ENCODE data around the gene TSPAN3. TPM values are rescaled to one million over a fixed set of nuclear protein-coding genes. Genes with fewer than 3 reads are reported as not detected.

TSPAN3 gene
- total RNA-seq, 3 donors from 2014 or later (not counting 1 experiment from before 2014, with no cell fraction given) = 18.7 to 37.4 (median 29.9) TPM

GRCh38 chr15:77059786-77060361 is 11.0 kb downstream of the TSPAN3 start:
- H3K9me3 Mint-ChIP-seq = no peaks in the 10 kb centered on the region
- intact Hi-C loops (cut with micrococcal nuclease) = no loop called here
- Histone ChIP-seq H3K4me1 (ENCODE audit: control insufficient read depth, insufficient read depth, low read length) (no peaks in the 10 kb centered on the region), H3K27ac (ENCODE audit: low read length) (no peak overlapping the region), H3K9me3 (ENCODE audit: control insufficient read depth, insufficient read depth, low read length) (no peaks in the 10 kb centered on the region), H3K27me3 (ENCODE audit: control insufficient read depth, insufficient read depth, low read length) (no peaks in the 10 kb centered on the region), H3K36me3 (ENCODE audit: control insufficient read depth, insufficient read depth, low read length) (no peaks in the 10 kb centered on the region), H3K4me3 (ENCODE audit: low read length) (no peak overlapping the region)
- no peak overlapping the region for H3K27ac Mint-ChIP-seq
- peaks cover 18 to 22% of the 10 kb centered on the region in 2 donors for H3K4me1 Mint-ChIP-seq
- ATAC-seq (no peak), DNase-seq (no peak)
- H3K27me3 Mint-ChIP-seq (ENCODE audit: low read depth in 2 of 2) = no peaks in the 10 kb centered on the region
- no CpG with 5 or more reads among the region's 2 CpGs for WGBS (ENCODE audit: insufficient coverage)
- no peaks in the 10 kb centered on the region for H3K36me3 Mint-ChIP-seq
- TF ChIP-seq, protein P1, sequence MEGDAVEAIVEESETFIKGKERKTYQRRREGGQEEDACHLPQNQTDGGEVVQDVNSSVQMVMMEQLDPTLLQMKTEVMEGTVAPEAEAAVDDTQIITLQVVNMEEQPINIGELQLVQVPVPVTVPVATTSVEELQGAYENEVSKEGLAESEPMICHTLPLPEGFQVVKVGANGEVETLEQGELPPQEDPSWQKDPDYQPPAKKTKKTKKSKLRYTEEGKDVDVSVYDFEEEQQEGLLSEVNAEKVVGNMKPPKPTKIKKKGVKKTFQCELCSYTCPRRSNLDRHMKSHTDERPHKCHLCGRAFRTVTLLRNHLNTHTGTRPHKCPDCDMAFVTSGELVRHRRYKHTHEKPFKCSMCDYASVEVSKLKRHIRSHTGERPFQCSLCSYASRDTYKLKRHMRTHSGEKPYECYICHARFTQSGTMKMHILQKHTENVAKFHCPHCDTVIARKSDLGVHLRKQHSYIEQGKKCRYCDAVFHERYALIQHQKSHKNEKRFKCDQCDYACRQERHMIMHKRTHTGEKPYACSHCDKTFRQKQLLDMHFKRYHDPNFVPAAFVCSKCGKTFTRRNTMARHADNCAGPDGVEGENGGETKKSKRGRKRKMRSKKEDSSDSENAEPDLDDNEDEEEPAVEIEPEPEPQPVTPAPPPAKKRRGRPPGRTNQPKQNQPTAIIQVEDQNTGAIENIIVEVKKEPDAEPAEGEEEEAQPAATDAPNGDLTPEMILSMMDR (IDR thresholded peaks at IDR 0.05) = no peak
- no peak overlapping the region for H3K4me3 Mint-ChIP-seq

DNA sequence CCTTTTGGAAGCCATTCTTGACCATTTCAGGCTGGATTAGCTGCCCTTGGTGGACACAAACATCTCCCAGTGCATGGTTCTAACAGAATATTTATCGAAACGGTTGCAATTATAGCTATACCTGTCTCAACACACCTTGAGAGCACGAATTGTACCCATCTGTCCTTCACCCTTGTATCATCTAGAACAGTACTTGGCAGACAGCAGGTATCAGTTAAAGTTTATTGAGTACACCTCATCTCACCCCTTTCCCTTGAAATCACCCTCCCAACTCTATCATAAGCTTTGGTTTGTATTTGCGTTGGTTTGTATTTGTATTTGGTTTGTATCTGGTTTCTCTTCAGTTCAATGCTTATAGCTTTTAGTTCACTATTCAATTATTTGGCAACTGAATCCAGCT is 12.4 kb downstream of the TSPAN3 start:
- DNase-seq = no peak
- 97% methylated on average over 3 of the region's 4 CpGs for WGBS (ENCODE audit: insufficient coverage)
- intact Hi-C loops (cut with micrococcal nuclease) = no loop called here
- H3K4me3 ChIP-seq (ENCODE audit: low read length) = no peak overlapping the region
- no peaks in the 10 kb centered on the region for H3K9me3 ChIP-seq (ENCODE audit: control insufficient read depth, insufficient read depth, low read length)
- H3K27me3 ChIP-seq (ENCODE audit: control insufficient read depth, insufficient read depth, low read length) = no peaks in the 10 kb centered on the region
- H3K27ac Mint-ChIP-seq = peak overlapping the region in 1 of 2 donors; percentile 4
- H3K9me3 Mint-ChIP-seq = no peaks in the 10 kb centered on the region
- H3K4me1 Mint-ChIP-seq = peaks cover 15 to 18% of the 10 kb centered on the region in 2 donors
- H3K4me1 ChIP-seq (ENCODE audit: control insufficient read depth, insufficient read depth, low read length) = no peaks in the 10 kb centered on the region
- no peaks in the 10 kb centered on the region for H3K36me3 ChIP-seq (ENCODE audit: control insufficient read depth, insufficient read depth, low read length)
- no peaks in the 10 kb centered on the region for H3K36me3 Mint-ChIP-seq
- ATAC-seq = no peak
- H3K27me3 Mint-ChIP-seq (ENCODE audit: low read depth in 2 of 2) = no peaks in the 10 kb centered on the region
- no peak overlapping the region for H3K27ac ChIP-seq (ENCODE audit: low read length)
- H3K4me3 Mint-ChIP-seq = no peak overlapping the region
- TF ChIP-seq, protein P1 (IDR thresholded peaks at IDR 0.05) = no peak

GRCh38 chr15:77057685-77058084 is 13.2 kb downstream of the TSPAN3 start:
- no peak overlapping the region for H3K27ac ChIP-seq (ENCODE audit: low read length)
- intact Hi-C loops (cut with micrococcal nuclease) = no loop called here

More at GRCh38 chr15:77057685-77058084, 13.2 kb downstream of the TSPAN3 start:
- Mint-ChIP-seq H3K27ac (peak overlapping the region; percentile 0 to 4), H3K9me3 (no peaks in the 10 kb centered on the region), H3K36me3 (no peaks in the 10 kb centered on the region), H3K4me1 (peaks cover 15 to 18% of the 10 kb centered on the region in 2 donors), H3K27me3 (ENCODE audit: low read depth in 2 of 2) (no peaks in the 10 kb centered on the region), H3K4me3 (no peak overlapping the region)
- Histone ChIP-seq H3K27me3 (ENCODE audit: control insufficient read depth, insufficient read depth, low read length) (no peaks in the 10 kb centered on the region), H3K4me3 (ENCODE audit: low read length) (no peak overlapping the region), H3K9me3 (ENCODE audit: control insufficient read depth, insufficient read depth, low read length) (no peaks in the 10 kb centered on the region), H3K4me1 (ENCODE audit: control insufficient read depth, insufficient read depth, low read length) (no peaks in the 10 kb centered on the region), H3K36me3 (ENCODE audit: control insufficient read depth, insufficient read depth, low read length) (no peaks in the 10 kb centered on the region)
- WGBS (ENCODE audit: insufficient coverage) = 87% methylated on average over 4 of the region's 4 CpGs
- TF ChIP-seq, protein P1 (IDR thresholded peaks at IDR 0.05) = no peak
- DNase-seq (no peak), ATAC-seq (no peak)

Data from natural killer cell (primary cell).